Endothelial cell (in vitro differentiated cells): ENCODE results near the gene TSEN54. TPM values are rescaled to one million over a fixed set of nuclear protein-coding genes. Genes with fewer than 3 reads are reported as not detected.

Experiments
- DNase-seq: peaks from one replicate; pipeline ENCODE4 v3.0.0; 2021; ENCODE audit warnings: low spot score
- H3K27ac Mint-ChIP-seq: one replicate; pipeline ENCODE4 v1.8.0; 2021; ENCODE audit warnings: mixed read lengths, inconsistent platforms; ENCODE audit not compliant: unreplicated experiment
- H3K27me3 Mint-ChIP-seq: one replicate; pipeline ENCODE4 v1.8.0; 2021; ENCODE audit warnings: mild to moderate bottlenecking, moderate library complexity, mixed read lengths, inconsistent platforms; ENCODE audit not compliant: unreplicated experiment
- H3K36me3 Mint-ChIP-seq: one replicate; pipeline ENCODE4 v1.8.0; 2021; ENCODE audit warnings: mild to moderate bottlenecking, low read depth, mixed read lengths, inconsistent platforms; ENCODE audit not compliant: unreplicated experiment
- H3K4me1 Mint-ChIP-seq: one replicate; pipeline ENCODE4 v1.8.0; 2021; ENCODE audit warnings: mild to moderate bottlenecking, mixed read lengths, inconsistent platforms; ENCODE audit not compliant: unreplicated experiment
- H3K4me3 Mint-ChIP-seq: one replicate; pipeline ENCODE4 v1.8.0; 2021; ENCODE audit warnings: mild to moderate bottlenecking, mixed read lengths, inconsistent platforms; ENCODE audit not compliant: unreplicated experiment
- H3K9me3 Mint-ChIP-seq: one replicate; pipeline ENCODE4 v1.8.0; 2021; ENCODE audit warnings: mixed read lengths, inconsistent platforms; ENCODE audit not compliant: unreplicated experiment
- CTCF ChIP-seq: fragments of 200-600 bp; sonication (generic); IDR thresholded peaks from one replicate; pipeline ENCODE4 v1.5.0; 2021; ENCODE audit warnings: antibody characterized with exemption; ENCODE audit not compliant: unreplicated experiment
- total RNA-seq: library from RNA; stranded (reverse); fragmentation: NEBNext Ultra II Directional; extraction: Animal tissue kit (Norgen Biotek cat#: 25700); gene quantifications from one replicate; pipeline ENCODE4 v1.2.1, GENCODE V29; 2021; ENCODE audit not compliant: unreplicated experiment

The TSEN54 gene
- total RNA-seq, 1 donor from 2014 or later: 18.8 TPM

- no peak overlapping the region for H3K27ac Mint-ChIP-seq
- no peak for DNase-seq
- no peak overlapping the region for H3K4me3 Mint-ChIP-seq
- peaks cover 22% of the 10 kb centered on the region for H3K4me1 Mint-ChIP-seq
- H3K36me3 Mint-ChIP-seq: peaks cover 6% of the 10 kb centered on the region
- no peak for TF ChIP-seq CTCF
- H3K27me3 Mint-ChIP-seq: peaks cover 3% of the 10 kb centered on the region
- H3K9me3 Mint-ChIP-seq: no peaks in the 10 kb centered on the region
These were observed 27.9 kb downstream of the TSEN54 start for GRCh38 chr17:75544250-75544649.

- TF ChIP-seq CTCF: no peak
- Mint-ChIP-seq H3K27me3 (peaks cover 3% of the 10 kb centered on the region), H3K9me3 (no peaks in the 10 kb centered on the region), H3K36me3 (peaks cover 6% of the 10 kb centered on the region), H3K27ac (peak overlapping the region; percentile 26), H3K4me3 (no peak overlapping the region), H3K4me1 (peaks cover 22% of the 10 kb centered on the region)
- DNase-seq: no peak
These were observed 29.9 kb downstream of the TSEN54 start for GRCh38 chr17:75546181-75546580.

GRCh38 chr17:75547091-75547490 is 30.8 kb downstream of the TSEN54 start:
- no peak overlapping the region for H3K27ac Mint-ChIP-seq
- H3K4me3 Mint-ChIP-seq: no peak overlapping the region
- no peak for TF ChIP-seq CTCF

GRCh38 chr17:75548813-75549212 is 32.5 kb downstream of the TSEN54 start:
- H3K27ac Mint-ChIP-seq: no peak overlapping the region

More at GRCh38 chr17:75547091-75547490, 30.8 kb downstream of the TSEN54 start:
- H3K36me3 Mint-ChIP-seq: peaks cover 3% of the 10 kb centered on the region
- peaks cover under 1% of the 10 kb centered on the region for H3K27me3 Mint-ChIP-seq
- H3K9me3 Mint-ChIP-seq: no peaks in the 10 kb centered on the region
- DNase-seq: no peak
- H3K4me1 Mint-ChIP-seq: peaks cover 19% of the 10 kb centered on the region

More at GRCh38 chr17:75548813-75549212, 32.5 kb downstream of the TSEN54 start:
- DNase-seq: no peak
- Mint-ChIP-seq H3K36me3 (peaks cover 3% of the 10 kb centered on the region), H3K4me1 (peaks cover 21% of the 10 kb centered on the region), H3K9me3 (no peaks in the 10 kb centered on the region), H3K4me3 (no peak overlapping the region), H3K27me3 (peaks cover 4% of the 10 kb centered on the region)
- TF ChIP-seq CTCF: no peak
